CD4-positive, alpha-beta T cell treated with Interferon alpha-2 for 1 hour (primary cell): ENCODE measurements around the gene SSU72.
A peak's percentile ranks its signal among the peaks of the same experiment; 100 is the strongest.
"Not testable (repeated sequence)": the region's sequence is repeated elsewhere in the genome, so short reads cannot be mapped to it uniquely, and the experiment has no call there.

ENCODE experiments used
- DNase-seq, 2 donors: peaks; one replicate each; pipeline ENCODE4 v3.0.0-alpha.2; 2020 to 2022

Gene SSU72

GRCh38 chr1:1540090-1540817 is 34.4 kb downstream of the SSU72 start, which contains the start of gene TMEM240:
Gene TMEM240, minus strand, starts transcription at chr1:1540624. Its CDS starts 278 bp downstream, at chr1:1540346.
- peak; percentile 46 to 62 for DNase-seq

GRCh38 chr1:1539310-1540089 is 35.2 kb downstream of the SSU72 start:
- no peak for DNase-seq

DNA sequence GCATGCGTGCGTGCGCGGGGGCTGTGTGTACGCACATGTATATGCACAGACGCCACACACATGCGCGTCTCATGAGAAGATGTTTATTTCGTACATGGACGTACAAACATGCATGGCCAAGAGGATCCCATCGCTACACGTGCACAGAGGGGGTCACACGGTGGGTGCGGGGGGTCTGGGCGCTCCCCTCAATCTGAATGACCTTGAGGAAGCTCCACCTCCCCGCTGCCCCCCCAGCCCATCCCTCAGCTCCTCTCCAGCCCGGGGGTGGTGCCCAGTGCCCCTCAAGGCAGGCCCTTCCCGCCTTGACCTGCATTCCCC is 35.7 kb downstream of the SSU72 start:
- no peak for DNase-seq

DNA sequence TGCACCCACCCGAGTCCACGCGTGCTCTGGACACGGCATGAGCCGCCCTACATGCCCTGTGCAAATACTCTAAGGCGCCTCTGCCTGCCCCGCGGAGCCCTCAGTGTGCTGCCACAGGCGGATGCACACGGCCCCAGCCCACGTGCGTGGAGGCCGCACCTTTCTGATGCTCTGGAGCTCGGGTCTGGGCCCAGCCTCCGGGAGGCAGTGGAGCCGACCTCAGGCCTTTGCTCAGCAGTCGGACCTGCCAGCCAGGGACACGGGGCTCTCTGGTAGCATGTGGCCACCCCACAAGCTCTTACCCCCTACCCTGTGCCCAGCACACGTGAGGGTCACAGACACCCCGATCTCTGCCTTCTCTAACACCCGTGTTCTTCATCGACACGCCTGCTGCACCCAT is 36.3 kb downstream of the SSU72 start:
- no peak for DNase-seq

- DNase-seq, result no peak
Observed at GRCh38 chr1:1537626-1538250, 36.9 kb downstream of the SSU72 start.

- no peak for DNase-seq
Observed at GRCh38 chr1:1536938-1537546, 37.6 kb downstream of the SSU72 start.

- no peak for DNase-seq
Observed at GRCh38 chr1:1536019-1536937, 38.4 kb downstream of the SSU72 start.

DNA sequence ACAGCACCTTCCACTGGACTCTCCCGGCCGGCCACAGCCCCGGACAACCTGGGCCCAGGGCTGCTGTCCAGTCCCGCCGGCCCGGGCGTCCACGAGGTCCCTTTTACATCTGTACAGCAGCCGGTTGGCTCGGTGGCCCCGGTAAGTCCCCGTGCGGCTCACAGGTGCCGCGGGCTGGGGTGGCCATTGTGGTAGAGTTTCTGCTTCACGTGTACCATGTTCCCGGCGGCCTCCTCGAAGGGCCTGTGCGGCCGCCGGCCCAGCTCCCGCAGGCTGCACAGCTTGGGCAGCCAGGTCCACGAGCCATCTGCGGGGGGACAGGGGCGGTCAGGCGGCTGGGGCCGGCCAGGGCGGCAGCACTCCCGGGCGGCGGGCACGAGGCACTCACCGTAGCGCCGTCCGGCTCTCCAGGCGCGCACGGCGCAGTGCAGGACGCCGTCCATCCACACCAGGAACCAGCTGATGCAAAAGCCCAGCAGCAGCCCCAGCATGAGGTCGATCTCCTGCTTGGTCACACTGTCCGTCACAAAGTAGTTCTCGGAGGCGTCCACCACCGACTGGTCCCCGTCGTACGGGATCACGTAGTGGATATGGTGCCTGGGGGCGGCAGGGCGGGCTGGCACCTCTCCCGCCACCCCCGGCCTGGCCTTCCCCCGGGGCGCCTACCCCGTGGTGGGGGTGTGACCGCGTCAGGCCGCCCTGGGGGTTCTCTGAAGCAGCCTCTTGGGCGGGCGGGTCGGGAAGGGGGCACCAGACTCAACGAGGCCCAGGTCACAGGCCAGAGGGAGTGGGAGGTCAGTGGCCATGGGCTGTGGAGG is 39.3 kb downstream of the SSU72 start:
- no peak for DNase-seq

DNA sequence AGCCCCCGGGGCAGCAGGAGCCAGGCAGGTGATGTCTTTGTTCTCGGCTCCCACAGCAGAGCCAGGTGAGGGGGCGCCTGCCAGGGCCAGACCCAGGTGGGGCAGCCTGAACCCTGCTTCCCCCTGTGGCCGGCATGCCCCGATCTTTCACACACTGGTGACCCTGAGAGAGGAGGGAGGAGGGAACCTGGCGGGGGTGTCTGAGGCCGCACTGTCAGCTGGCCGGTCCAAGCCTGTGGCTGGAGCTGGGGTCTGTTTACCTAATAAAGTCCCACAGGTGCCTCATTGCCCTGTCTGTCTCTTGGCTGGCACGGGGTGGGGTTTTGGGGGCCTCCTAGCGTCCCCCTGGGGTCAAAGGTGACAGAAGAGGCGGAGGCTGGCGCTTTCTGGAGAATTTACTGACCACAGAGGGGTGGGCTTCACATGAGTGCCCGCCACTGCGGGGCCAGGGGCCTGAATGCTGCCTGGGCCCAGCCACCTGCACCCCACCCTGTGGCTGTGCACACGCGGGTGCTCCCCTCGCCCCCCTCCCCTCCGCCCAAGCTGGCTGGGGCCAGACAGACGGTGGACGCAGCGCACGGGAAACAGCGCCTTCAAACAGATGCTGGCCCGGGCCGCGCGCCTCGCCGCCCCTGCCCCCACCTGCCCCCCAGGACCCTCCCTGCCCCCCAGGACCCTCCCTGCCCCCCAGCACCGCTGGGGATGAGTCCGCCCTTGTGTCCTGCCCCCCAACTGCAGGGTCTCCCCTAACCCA is 40.1 kb downstream of the SSU72 start:
- DNase-seq, result no peak

DNA sequence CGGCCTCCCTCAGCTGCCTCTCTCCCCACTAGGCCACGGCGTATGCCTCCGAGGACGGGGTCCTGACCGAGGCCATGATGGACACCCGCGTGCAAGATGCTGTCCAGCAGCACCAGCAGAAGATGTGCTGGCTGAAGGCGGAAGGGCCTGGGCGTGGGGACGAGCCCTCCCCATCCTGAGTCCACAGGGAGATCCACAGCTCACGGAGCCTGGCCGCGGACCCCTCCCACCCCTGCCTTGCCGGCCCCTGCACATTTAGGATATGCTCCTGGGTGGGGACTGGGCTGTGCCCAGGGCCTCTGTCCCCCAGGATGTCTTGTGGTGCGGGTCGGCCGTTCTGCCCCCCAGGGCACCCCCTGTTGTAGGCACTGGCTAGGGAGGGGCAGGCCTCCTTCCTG is 40.8 kb downstream of the SSU72 start:
- not testable (repeated sequence) for DNase-seq

DNA sequence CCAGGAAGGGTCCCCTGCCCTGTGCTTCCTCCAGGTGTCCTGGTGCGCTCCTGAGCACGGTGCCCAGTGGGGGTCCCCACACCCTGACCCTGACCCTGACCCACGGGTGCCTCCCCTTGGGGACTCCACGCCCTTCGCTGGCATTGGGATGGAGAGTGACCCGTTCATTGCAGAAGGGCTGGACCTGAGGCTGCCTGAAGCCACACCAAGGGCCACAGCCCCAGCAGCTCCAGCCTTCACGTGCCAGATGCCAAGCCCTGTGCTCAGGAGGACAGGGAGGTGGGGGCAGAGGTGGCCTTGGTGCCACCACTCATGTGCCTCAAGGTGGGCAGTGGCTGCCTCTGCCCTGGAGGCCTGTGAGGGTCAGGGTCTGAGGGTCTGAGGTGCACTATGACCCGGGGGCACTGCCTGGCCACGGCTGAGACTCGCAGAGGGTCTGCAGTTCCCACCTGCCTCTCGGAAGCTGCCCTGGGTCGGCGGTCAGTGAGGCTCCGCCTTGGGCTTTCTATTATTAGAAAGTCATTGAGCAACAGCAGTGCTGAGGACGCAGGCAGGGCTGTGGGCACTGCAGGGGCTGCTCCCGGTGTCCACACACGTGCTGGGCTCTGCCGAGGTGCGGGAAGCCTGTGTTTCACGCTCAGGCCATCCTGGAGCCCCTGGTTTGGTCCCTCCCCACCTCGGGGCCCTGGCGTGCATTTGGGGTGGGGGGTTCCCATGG is 41.3 kb downstream of the SSU72 start:
- not testable (repeated sequence) for DNase-seq

DNA sequence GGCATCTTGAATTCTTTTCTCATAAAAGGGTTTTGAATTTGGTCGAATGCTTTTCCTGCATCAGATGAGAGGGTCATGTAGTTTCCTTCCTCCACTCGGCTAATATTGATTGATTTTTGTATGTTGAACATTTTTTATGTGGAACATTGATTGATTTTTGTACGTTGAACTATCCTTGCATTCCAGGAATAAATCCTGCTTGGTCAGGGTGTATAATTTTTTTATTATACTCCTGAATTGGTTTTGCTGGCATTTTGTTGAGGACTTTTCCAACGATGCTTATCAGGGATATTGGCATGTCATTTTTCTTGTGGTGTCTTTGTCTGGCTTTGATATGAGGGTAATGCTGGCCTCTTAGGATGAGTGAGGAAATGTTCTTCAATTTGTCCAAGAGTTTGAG is 42.7 kb downstream of the SSU72 start:
- DNase-seq, result no peak

DNA sequence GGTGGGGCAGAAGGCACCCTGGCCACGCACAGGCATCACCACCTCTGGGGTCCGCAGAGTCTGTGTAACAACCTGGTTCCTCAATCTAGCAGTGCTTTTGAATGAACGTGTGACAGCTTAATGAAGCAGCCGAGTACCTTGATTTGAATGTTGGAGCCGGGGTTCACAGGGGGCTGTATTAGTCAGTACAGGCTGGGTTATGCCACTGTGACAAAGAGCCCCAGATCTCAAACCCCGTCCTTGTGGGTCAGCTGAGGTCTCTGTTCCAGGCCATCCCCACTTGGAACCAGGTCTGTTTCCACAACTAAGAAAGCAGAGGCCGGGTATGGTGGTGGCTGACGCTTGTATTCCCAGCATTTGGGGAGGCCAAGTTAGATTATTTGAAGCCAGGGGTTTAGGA is 44.7 kb downstream of the SSU72 start:
- no peak for DNase-seq

DNA sequence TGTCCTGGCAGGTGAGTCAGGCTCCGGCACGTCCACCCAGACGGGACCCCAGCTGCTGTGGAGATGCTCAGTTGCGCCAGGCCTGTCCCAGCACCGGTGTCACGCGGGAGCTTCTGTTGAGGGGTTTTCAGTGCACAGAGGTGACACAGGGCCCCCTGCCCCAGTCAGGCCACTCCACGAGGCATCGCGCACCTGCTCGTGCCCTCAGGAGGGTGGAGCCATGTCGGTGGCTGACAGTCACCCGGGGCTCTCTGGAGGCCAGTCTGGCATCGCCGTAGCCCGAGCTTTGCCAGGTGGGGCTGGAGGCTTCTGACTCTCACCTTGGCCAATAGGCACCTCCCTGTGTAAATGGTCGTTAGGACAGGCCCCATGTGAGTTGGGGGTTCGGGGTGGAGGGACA is 45.3 kb downstream of the SSU72 start:
- no peak for DNase-seq

DNA sequence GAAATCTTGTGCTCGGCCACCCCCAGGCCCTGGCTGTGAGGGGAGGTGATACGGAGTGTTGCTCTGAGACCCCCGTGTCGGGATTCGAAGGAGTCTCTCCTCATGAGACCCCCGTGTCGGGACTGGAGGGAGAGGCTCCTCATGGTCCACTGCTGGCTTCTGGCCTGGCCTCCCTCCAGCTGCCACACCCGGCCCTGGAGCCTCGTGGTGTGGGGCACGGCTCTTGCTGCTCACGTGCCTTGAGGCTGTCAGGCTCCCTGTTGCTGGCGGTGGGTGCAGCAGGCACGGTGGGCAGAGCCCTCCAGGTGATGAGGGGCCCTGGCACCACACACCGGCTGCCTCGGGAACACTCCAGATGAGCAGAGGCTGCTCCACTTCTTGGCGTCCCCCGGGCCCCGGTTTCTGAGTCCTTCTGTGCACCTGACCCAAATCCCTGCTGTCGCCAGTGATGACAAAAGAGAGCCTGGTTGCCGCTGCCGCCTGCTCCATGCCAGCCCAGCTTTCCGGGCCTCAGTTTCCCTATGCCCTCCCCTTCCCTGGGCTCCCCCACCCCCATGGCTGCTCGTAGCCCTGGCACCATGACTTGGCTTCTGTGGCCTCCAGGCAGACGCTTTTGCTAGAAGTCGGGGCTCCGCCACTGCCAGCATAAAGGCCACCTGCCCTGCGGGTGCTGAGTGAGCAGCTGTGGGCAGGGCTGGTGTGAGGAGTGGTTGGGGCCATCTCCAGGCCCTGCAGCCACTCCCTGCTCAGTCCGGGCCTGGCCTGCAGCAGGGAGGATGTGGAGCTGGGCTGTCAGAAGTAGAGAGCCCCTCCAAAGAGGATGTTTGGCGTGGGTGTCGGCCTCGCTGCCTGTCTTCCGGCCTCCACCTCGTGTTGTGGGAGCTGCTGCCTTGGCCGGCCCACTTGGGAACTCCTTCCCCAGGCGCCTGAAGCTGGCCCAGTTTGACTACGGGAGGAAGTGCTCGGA is 46.1 kb downstream of the SSU72 start:
- DNase-seq, result no peak

DNA sequence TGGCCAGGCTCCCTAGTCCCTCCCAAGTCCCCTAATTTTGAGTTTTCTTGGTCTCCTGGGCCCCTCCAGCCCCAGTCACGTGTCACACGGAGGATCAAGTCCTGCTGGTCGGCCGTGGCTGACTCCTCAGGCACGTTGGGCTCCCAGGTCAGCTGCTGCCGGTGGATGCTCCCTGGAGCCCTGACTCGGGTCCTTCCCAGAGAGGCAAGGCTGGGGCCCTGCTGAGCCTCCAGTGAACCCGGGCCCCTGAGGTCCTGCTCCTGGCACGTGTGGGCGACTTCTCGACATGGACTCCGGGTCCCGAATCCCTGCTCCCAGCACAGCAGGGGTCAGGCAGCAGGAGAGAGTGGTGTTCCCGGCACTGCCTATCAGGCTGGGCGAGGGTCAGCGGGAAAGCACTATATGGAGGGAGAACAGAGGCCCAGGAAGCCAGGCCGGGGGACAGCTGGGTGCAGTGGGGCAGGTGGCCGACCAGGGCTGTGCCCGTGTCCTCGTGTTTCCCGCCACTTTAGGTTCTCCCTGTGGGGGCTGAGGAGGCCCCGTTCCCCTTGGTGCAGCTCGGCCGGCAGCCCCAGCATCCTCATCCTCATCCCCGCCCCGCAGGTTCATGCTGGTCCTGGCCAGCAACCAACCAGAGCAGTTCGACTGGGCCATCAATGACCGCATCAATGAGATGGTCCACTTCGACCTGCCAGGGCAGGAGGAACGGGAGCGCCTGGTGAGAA is 47.4 kb downstream of the SSU72 start:
- no peak for DNase-seq

DNA sequence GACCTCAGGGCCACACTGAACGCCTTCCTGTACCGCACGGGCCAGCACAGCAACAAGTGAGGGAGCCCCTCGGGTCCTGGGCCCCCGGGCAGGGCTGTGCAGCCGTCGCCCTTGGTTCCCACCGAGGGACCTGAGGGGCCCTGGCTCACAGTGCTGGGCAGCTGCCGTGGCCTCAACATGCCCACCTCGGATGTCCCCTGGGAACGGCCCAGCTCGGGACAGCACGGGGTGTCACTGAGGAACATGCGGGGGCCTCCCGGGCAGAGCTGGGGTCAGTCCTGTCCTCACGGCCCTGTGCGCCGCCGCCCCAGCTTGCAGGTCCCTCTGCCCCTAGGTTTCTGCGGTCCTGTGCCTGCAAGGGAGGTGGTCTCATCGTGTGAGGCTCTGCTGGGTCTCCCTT is 48.2 kb downstream of the SSU72 start:
- not testable (repeated sequence) for DNase-seq

DNA sequence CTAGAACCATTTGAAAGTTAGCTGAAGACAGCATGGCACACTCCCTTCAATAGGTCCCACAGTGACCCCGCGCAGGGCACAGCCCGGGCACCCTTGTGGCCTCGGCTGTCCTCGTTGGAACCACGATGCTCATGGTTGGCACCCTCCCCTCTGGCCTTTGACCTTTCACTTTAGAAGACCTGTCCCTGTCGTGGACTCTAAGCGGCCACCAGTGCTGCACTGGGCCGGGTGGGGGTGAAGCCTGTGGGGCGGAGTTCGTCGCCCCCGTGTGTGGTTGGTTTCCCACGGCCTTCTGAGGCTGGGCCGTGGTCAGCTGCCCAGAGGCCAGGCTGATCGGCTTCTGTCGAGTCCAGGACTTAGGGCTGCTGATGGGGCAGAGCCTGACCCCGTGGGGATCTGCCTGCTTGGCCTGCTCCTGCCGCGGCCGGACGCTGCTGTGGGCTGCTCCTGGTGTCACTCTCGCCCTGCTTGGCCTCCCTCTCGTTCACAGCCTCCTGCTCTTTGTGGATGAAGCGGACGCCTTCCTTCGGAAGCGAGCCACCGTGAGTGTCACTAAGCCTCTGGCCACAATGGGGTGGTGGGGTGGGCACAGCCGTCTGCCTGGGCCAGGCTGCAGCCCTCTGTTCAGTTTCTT is 49.8 kb downstream of the SSU72 start:
- DNase-seq, result not testable (repeated sequence)
